Panc1 (cell line): Measurements from ENCODE around the gene SLC37A1. TPM values are rescaled to one million over a fixed set of nuclear protein-coding genes. Genes with fewer than 3 reads are reported as not detected.

ENCODE experiments used
- ATAC-seq: fragments of 200-7000 bp; cut with Tn5 transposase; 2 replicates; pipeline ENCODE4 v1.9.1; 2020; ENCODE audit warnings: mild to moderate bottlenecking, moderate library complexity
- BruUV-seq: library from RNA; stranded (reverse); fragments of 400-500 nt; replicated peaks from 2 replicates; lab custom pipeline; 2021; lab: Mats Ljungman, UMichigan
- CTCF ChIA-PET: fragments of 300-600 bp; sonication (Branson Sonifier 250); formaldehyde crosslinking; loops from one replicate; lab custom pipeline; 2022; ENCODE audit warnings: antibody characterized with exemption; lab: Charles Lee
- POLR2A ChIA-PET: fragments of 300-600 bp; sonication (Branson Sonifier 250); formaldehyde crosslinking; loops from one replicate; lab custom pipeline; 2022; ENCODE audit warnings: antibody characterized with exemption; lab: Charles Lee
- DNase-seq: peaks from one replicate; pipeline ENCODE4 v3.0.0-alpha.2; 2010; ENCODE audit warnings: low read depth, low spot score
- H3K27ac ChIP-seq: 2 replicates; pipeline ENCODE4 v1.5.1; 2011; ENCODE audit warnings: mild to moderate bottlenecking, low read length, inconsistent platforms
- H3K27me3 ChIP-seq: fragments of 200-500 bp; sonication (Bioruptor generic); 2 replicates; pipeline ENCODE4 v1.6.0; 2014; ENCODE audit warnings: low read length, inconsistent platforms; ENCODE audit not compliant: control insufficient read depth, insufficient read depth
- H3K36me3 ChIP-seq: fragments of 200-500 bp; sonication (Bioruptor generic); 2 replicates; pipeline ENCODE4 v1.5.1; 2014; ENCODE audit warnings: inconsistent platforms, mild to moderate bottlenecking, low read length, moderate library complexity; ENCODE audit not compliant: control insufficient read depth, insufficient read depth
- H3K4me1 ChIP-seq: 2 replicates; pipeline ENCODE4 v1.5.1; 2011; ENCODE audit warnings: inconsistent platforms, mild to moderate bottlenecking, low read length, moderate library complexity; ENCODE audit not compliant: control insufficient read depth, insufficient read depth
- H3K4me3 ChIP-seq, 2 experiments: 2 replicates each; pipeline ENCODE4 v1.5.1; 2011 to 2012; ENCODE audit warnings: low read depth in 2 of 2, low read length in 2 of 2, mild to moderate bottlenecking in 2 of 2, inconsistent platforms in 1 of 2, moderate library complexity in 1 of 2
- H3K9me3 ChIP-seq: fragments of 200-500 bp; sonication (Bioruptor generic); 2 replicates; pipeline ENCODE4 v1.5.1; 2014; ENCODE audit warnings: low read depth, mild to moderate bottlenecking, inconsistent platforms, low read length, moderate library complexity; ENCODE audit not compliant: control insufficient read depth, insufficient read depth
- POLR2AphosphoS5 ChIP-seq: IDR thresholded peaks from 2 replicates; pipeline ENCODE4 v1.6.1; 2012; ENCODE audit warnings: mild to moderate bottlenecking, low read depth, low read length, moderate library complexity
- SIN3A ChIP-seq: IDR thresholded peaks from 2 replicates; pipeline ENCODE4 v1.6.1; 2012; ENCODE audit warnings: low read depth, mild to moderate bottlenecking, low read length, moderate library complexity, borderline replicate concordance; ENCODE audit not compliant: insufficient read depth
- TCF7L2 ChIP-seq: IDR thresholded peaks from 2 replicates; pipeline ENCODE4 v1.6.1; 2011; ENCODE audit warnings: mild to moderate bottlenecking, low read depth, low read length, inconsistent platforms
- in situ Hi-C: cut with HindIII; loops from 2 replicates; pipeline ENCODE4 v1.10.0; 2016; ENCODE audit warnings: low sequenced_read_pairs, low pct_unique_long_range_greater_than_20kb
- intact Hi-C: fragments of 100-400 bp; cut with micrococcal nuclease; formaldehyde crosslinking; loops from one replicate; pipeline ENCODE4 v1.10.0; 2022; ENCODE audit not compliant: unreplicated experiment
- total RNA-seq: library from RNA; stranded (reverse); gene quantifications from one replicate; pipeline ENCODE4 v1.2.1, GENCODE V29; 2021; ENCODE audit not compliant: unreplicated experiment
- TF ChIP-seq, protein P1 (sequence below), 2 experiments: IDR thresholded peaks; 2 replicates each; pipeline ENCODE4 v1.6.1; 2011 to 2012; ENCODE audit warnings: low read depth in 2 of 2, control low read depth in 1 of 2, low read length in 1 of 2, mild to moderate bottlenecking in 1 of 2, moderate library complexity in 1 of 2; ENCODE audit not compliant: insufficient read depth in 1 of 2
- TF ChIP-seq, protein P2 (sequence below): fragments of 450-650 bp; IDR thresholded peaks from 2 replicates; pipeline ENCODE4 v1.5.1; 2017; ENCODE audit warnings: mild to moderate bottlenecking

SLC37A1 gene
- total RNA-seq, 1 experiment from 2014 or later = 7.7 TPM

DNA sequence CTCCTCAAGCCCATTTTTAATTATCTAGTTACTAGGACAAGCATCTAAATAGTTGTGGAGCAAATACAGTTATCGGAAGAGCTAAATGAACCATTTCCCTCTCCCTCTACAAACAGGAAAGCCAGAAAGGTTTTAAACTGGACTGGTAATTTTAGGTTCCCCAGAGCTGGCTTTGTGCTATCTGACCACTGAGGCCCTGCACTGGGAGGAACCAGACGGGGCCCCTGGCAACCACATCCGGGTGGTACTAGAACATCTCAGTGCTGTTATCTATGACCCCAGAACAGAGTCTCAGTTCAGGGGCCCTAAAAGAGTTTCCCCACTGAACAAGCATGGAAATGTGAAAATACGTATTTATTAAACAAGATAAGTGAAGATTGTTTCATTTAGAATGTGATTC is 9.9 kb upstream of the SLC37A1 start:
- DNase-seq (no peak), ATAC-seq (no peak)
- H3K27ac ChIP-seq = no peak overlapping the region
- no peaks in the 10 kb centered on the region for H3K9me3 ChIP-seq
- no peak overlapping the region for H3K4me3 ChIP-seq
- H3K27me3 ChIP-seq = no peaks in the 10 kb centered on the region
- no peaks in the 10 kb centered on the region for H3K36me3 ChIP-seq
- POLR2A ChIA-PET = no interaction called here
- TF ChIP-seq TCF7L2 (no peak), POLR2AphosphoS5 (no peak), SIN3A (no peak)
- TF ChIP-seq, protein P1, sequence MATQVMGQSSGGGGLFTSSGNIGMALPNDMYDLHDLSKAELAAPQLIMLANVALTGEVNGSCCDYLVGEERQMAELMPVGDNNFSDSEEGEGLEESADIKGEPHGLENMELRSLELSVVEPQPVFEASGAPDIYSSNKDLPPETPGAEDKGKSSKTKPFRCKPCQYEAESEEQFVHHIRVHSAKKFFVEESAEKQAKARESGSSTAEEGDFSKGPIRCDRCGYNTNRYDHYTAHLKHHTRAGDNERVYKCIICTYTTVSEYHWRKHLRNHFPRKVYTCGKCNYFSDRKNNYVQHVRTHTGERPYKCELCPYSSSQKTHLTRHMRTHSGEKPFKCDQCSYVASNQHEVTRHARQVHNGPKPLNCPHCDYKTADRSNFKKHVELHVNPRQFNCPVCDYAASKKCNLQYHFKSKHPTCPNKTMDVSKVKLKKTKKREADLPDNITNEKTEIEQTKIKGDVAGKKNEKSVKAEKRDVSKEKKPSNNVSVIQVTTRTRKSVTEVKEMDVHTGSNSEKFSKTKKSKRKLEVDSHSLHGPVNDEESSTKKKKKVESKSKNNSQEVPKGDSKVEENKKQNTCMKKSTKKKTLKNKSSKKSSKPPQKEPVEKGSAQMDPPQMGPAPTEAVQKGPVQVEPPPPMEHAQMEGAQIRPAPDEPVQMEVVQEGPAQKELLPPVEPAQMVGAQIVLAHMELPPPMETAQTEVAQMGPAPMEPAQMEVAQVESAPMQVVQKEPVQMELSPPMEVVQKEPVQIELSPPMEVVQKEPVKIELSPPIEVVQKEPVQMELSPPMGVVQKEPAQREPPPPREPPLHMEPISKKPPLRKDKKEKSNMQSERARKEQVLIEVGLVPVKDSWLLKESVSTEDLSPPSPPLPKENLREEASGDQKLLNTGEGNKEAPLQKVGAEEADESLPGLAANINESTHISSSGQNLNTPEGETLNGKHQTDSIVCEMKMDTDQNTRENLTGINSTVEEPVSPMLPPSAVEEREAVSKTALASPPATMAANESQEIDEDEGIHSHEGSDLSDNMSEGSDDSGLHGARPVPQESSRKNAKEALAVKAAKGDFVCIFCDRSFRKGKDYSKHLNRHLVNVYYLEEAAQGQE (IDR thresholded peaks at IDR 0.05; ENCODE audit: insufficient read depth in 1 of 2, low read depth in 2 of 2, low read length in 1 of 2) = no peak
- TF ChIP-seq, protein P2, sequence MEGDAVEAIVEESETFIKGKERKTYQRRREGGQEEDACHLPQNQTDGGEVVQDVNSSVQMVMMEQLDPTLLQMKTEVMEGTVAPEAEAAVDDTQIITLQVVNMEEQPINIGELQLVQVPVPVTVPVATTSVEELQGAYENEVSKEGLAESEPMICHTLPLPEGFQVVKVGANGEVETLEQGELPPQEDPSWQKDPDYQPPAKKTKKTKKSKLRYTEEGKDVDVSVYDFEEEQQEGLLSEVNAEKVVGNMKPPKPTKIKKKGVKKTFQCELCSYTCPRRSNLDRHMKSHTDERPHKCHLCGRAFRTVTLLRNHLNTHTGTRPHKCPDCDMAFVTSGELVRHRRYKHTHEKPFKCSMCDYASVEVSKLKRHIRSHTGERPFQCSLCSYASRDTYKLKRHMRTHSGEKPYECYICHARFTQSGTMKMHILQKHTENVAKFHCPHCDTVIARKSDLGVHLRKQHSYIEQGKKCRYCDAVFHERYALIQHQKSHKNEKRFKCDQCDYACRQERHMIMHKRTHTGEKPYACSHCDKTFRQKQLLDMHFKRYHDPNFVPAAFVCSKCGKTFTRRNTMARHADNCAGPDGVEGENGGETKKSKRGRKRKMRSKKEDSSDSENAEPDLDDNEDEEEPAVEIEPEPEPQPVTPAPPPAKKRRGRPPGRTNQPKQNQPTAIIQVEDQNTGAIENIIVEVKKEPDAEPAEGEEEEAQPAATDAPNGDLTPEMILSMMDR = no peak
- BruUV-seq = no TSS peak
- CTCF ChIA-PET = no interaction called here
- intact Hi-C loops (no loop called here), in situ Hi-C loops (no loop called here)
- no peaks in the 10 kb centered on the region for H3K4me1 ChIP-seq

DNA sequence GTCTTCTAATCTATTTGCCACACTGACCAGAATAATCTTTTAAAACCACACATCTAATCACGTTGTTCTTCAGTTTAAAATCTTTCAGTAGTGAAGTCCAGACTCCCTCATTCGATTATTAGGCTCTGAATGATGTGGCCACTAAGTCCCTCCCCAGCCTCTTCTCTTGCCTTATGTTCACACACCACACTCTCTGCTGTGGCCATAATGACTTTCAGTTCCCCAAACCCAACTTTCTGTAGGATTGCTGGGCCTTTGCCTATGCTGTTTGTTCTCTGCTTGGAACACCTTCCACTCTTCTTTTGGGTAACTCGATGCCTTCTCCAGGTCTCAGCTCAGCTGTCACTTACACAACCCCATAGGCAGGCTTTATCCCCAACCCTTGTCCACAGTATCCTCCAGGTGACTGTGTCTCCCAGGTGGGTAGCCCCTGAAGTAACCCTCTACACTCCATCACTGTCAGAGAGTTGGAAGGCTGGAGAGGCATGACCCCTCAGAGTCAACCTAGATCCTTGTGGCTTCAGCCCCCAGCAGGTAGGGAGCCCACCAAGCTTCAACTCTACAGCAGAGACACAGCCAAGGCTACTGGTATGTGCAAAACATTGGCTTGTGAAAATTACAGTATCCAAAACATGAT is 8.4 kb upstream of the SLC37A1 start:
- Histone ChIP-seq H3K9me3 (no peaks in the 10 kb centered on the region), H3K27ac (no peak overlapping the region), H3K4me1 (no peaks in the 10 kb centered on the region), H3K36me3 (no peaks in the 10 kb centered on the region), H3K4me3 (no peak overlapping the region), H3K27me3 (no peaks in the 10 kb centered on the region)
- TF ChIP-seq POLR2AphosphoS5 (no peak), SIN3A (no peak), TCF7L2 (no peak)
- TF ChIP-seq, protein P1 (IDR thresholded peaks at IDR 0.05; ENCODE audit: insufficient read depth in 1 of 2, low read depth in 2 of 2, low read length in 1 of 2) = no peak
- TF ChIP-seq, protein P2 = no peak
- no peak for DNase-seq
- no TSS peak for BruUV-seq
- no peak for ATAC-seq
- intact Hi-C loops (no loop called here), in situ Hi-C loops (no loop called here)
- ChIA-PET POLR2A (no interaction called here), CTCF (no interaction called here)
